Measurements from ENCODE around the gene MMD2.
A peak's percentile ranks its signal among the peaks of the same experiment; 100 is the strongest.

DNA sequence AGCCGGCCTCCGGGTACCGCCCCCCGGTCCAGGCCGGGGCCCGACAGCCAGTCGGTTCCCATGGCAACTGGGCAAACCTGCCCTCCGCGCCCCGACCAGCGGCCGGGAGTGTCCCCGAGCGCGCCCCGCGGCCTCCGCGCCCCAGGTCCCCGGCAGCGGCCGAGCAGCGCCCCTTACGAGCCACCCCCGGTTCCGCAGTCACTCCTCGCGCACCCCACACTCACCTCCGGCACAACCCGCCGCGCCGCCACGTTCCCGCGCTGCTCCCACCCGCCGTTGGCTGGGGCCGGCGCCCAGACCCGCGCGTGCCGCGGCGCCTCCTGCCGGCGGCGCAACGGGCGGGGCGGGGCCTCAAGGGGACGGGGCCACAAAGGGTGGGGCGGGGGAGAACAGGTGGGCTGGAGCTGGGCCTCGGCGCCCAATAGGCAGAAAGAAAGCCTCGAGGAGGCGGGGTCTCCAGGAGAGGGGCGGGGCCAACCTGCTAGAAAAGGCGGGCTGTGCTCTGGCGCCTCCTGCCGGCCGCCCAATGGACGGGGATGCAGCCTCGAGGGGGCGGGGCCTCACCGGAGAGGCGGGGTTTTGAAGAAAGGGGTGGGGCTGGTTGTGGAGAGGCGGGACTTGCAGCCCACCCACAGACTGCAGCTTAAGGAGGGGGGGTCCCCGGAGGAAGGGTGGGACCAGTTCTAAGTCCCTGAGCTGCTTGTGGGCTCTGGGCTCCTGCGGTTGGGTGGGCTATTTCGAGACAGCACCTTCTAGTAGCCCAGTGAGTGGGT, 75.4 kb downstream of the MMD2 start, which contains the start of gene RADIL:
- no peak for TF ChIP-seq TAF1 (IDR thresholded peaks at IDR 0.05; ENCODE audit: low read depth)
- peak; percentile 55; the same call in 1 of the 2 replicates for TF ChIP-seq RAD21 (IDR thresholded peaks at IDR 0.05; ENCODE audit: low read depth)
- no peak for TF ChIP-seq EGR1 (IDR thresholded peaks at IDR 0.05)
- TF ChIP-seq MAX (IDR thresholded peaks at IDR 0.05) = no peak; the same call in 1 of the 2 replicates
- TF ChIP-seq FOXM1 (IDR thresholded peaks at IDR 0.05; ENCODE audit: borderline replicate concordance, low read depth) = no peak
- TF ChIP-seq TEAD4 (IDR thresholded peaks at IDR 0.05) = no peak
- no peak for TF ChIP-seq YY1 (IDR thresholded peaks at IDR 0.05; ENCODE audit: low read depth)
- no peak for TF ChIP-seq EP300 (IDR thresholded peaks at IDR 0.05; ENCODE audit: borderline replicate concordance)
- TF ChIP-seq REST (IDR thresholded peaks at IDR 0.05; ENCODE audit: low read depth) = no peak
- no peak for TF ChIP-seq CEBPB (IDR thresholded peaks at IDR 0.05)
- TF ChIP-seq ZBTB7A (IDR thresholded peaks at IDR 0.05; ENCODE audit: low read depth) = 0 out of 2 replicates have a peak, but pooled peaks have one; percentile 60
- no peak for TF ChIP-seq NFIC (IDR thresholded peaks at IDR 0.05)
